DOHH2 (cell line): ENCODE measurements around the gene TMCO4.

Experiments used
- H3F3A ChIP-seq: fragments of 200-600 bp; sonication (generic), shearing (Covaris generic); 2 replicates; pipeline ENCODE4 v1.6.0; 2016; ENCODE audit warnings: antibody characterized with exemption, mild to moderate bottlenecking; ENCODE audit not compliant: control insufficient read depth, insufficient read depth
- H3K27ac ChIP-seq: fragments of 200-600 bp; sonication (generic); 2 replicates; pipeline ENCODE4 v1.5.1; 2014; ENCODE audit warnings: low read depth, mild to moderate bottlenecking, low read length, moderate library complexity
- H3K27me3 ChIP-seq: fragments of 200-600 bp; sonication (generic); 2 replicates; pipeline ENCODE4 v1.6.1; 2014; ENCODE audit warnings: mild to moderate bottlenecking, low read length, mixed read lengths; ENCODE audit not compliant: control insufficient read depth
- H3K36me3 ChIP-seq: fragments of 200-600 bp; sonication (generic); 2 replicates; pipeline ENCODE4 v1.6.1; 2014; ENCODE audit warnings: mild to moderate bottlenecking, low read length, moderate library complexity, mixed read lengths; ENCODE audit not compliant: control insufficient read depth
- H3K4me1 ChIP-seq: fragments of 200-600 bp; sonication (generic); 2 replicates; pipeline ENCODE4 v1.6.1; 2014; ENCODE audit warnings: mild to moderate bottlenecking, low read length, mixed read lengths; ENCODE audit not compliant: control insufficient read depth
- H3K4me2 ChIP-seq: fragments of 200-600 bp; sonication (generic); 2 replicates; pipeline ENCODE4 v1.6.0; 2014; ENCODE audit warnings: mild to moderate bottlenecking, low read length, moderate library complexity
- H3K4me3 ChIP-seq: fragments of 200-600 bp; sonication (generic); 2 replicates; pipeline ENCODE4 v1.5.1; 2014; ENCODE audit warnings: mild to moderate bottlenecking, low read length, mixed read lengths
- H3K79me2 ChIP-seq: fragments of 200-600 bp; sonication (generic); 2 replicates; pipeline ENCODE4 v1.6.1; 2014; ENCODE audit warnings: mild to moderate bottlenecking, low read length, mixed read lengths; ENCODE audit not compliant: control insufficient read depth
- H3K9me2 ChIP-seq: fragments of 200-600 bp; sonication (generic); replicated peaks from 2 replicates; pipeline ENCODE4 v1.6.1; 2014; ENCODE audit warnings: mild to moderate bottlenecking, low read length, mixed read lengths; ENCODE audit not compliant: control insufficient read depth
- H3K9me3 ChIP-seq: fragments of 200-600 bp; sonication (generic); 2 replicates; pipeline ENCODE4 v1.6.1; 2014; ENCODE audit warnings: antibody characterized with exemption, low read length, mixed read lengths; ENCODE audit not compliant: control insufficient read depth, insufficient read depth
- H4K20me1 ChIP-seq: fragments of 200-600 bp; sonication (generic); 2 replicates; pipeline ENCODE4 v1.6.0; 2014; ENCODE audit warnings: low read depth, mild to moderate bottlenecking, antibody characterized with exemption, low read length, moderate library complexity; ENCODE audit not compliant: control insufficient read depth, insufficient read depth
- EZH2phosphoT487 ChIP-seq: fragments of 200-600 bp; sonication (generic); IDR thresholded peaks from 2 replicates; pipeline ENCODE4 v1.6.1; 2017; ENCODE audit warnings: borderline replicate concordance, mild to moderate bottlenecking, antibody characterized with exemption, low read length, moderate library complexity, mixed read lengths
- TF ChIP-seq, protein P1 (sequence below): fragments of 200-600 bp; sonication (generic); IDR thresholded peaks from one replicate; pipeline ENCODE4 v1.5.1; 2014; ENCODE audit warnings: antibody characterized with exemption, mild to moderate bottlenecking, low read depth, low read length; ENCODE audit not compliant: poor library complexity, severe bottlenecking

TMCO4 gene

DNA sequence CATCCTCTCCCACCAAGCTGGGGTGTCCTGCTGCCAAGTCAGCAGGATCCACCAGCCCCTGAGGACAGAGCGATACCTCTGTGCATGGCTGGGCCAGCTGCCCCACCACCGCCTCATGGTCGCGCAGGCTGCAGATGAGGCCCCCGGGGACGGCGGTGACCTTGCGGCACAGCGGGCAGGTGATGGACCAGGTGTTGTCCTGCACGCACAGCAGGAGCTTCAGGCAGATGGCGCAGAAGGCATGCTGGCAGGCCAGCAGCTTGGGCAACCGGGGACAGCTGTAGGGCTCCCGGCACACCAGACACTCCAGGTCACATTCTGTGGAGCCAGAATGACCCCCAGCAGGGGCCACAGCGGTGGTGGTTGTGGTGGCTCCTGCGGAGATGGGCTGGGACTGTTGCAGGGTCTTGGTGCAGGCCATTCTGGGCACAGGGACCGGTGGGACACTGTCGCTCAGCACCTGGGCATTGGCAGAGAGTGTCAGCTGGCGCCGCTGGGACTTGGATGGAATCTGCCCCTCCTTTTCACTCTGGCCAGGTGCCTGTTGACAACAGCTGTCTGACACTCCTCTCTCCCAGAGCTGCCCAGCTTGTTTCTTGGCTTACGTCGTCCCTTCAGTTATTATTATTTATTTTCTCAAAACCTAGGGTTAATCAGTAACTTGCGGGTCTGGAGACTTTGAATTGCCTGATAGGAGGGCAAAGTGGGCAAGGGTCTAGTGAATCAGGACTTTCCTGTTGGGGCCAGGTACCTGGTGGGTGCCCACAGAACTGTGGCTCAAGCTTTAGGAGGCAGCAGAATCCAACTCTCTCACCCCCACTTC, 15.2 kb upstream of the TMCO4 start, which contains the start of gene RNF186:
Gene RNF186, minus strand, starts transcription at position 603 of the 823 bp plus-strand sequence. Its CDS starts 182 bp downstream, at position 421.
- no peaks in the 10 kb centered on the region for H3K36me3 ChIP-seq
- no peaks in the 10 kb centered on the region for H4K20me1 ChIP-seq
- H3K4me2 ChIP-seq: no peak within 1 kb of the TSS
- H3K9me3 ChIP-seq: no peaks in the 10 kb centered on the region
- H3K27ac ChIP-seq: no peak within 1 kb of the TSS
- no peaks in the 10 kb centered on the region for H3F3A ChIP-seq
- no peaks in the 10 kb centered on the region for H3K27me3 ChIP-seq
- no peaks in the 10 kb centered on the region for H3K79me2 ChIP-seq
- no peaks in the 10 kb centered on the region for H3K4me1 ChIP-seq
- no peak for TF ChIP-seq EZH2phosphoT487
- TF ChIP-seq, protein P1, sequence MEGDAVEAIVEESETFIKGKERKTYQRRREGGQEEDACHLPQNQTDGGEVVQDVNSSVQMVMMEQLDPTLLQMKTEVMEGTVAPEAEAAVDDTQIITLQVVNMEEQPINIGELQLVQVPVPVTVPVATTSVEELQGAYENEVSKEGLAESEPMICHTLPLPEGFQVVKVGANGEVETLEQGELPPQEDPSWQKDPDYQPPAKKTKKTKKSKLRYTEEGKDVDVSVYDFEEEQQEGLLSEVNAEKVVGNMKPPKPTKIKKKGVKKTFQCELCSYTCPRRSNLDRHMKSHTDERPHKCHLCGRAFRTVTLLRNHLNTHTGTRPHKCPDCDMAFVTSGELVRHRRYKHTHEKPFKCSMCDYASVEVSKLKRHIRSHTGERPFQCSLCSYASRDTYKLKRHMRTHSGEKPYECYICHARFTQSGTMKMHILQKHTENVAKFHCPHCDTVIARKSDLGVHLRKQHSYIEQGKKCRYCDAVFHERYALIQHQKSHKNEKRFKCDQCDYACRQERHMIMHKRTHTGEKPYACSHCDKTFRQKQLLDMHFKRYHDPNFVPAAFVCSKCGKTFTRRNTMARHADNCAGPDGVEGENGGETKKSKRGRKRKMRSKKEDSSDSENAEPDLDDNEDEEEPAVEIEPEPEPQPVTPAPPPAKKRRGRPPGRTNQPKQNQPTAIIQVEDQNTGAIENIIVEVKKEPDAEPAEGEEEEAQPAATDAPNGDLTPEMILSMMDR: no peak
- no peak within 1 kb of the TSS for H3K4me3 ChIP-seq
- H3K9me2 ChIP-seq: no peaks in the 10 kb centered on the region

DNA sequence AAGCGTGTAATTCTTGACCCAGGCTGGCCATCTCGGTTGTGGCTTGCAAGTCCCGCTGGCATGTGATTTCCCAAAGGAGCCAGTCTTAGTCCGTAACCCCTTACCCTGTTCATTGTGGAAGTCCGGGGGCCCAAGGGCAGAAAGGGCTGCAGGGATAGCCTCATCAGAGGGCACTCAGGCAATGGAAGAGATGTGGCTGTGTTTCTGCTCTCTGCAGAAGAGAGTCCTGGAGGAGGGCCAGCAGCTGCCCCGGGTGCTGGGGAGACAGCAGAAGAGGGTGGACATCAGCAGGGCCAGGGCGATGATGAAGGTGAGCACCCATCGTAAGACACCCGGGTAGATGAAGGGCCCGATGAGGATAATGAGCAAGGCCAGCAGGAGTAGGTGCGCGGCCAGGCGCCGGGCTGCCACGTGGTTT, 14.5 kb upstream of the TMCO4 start:
- no peaks in the 10 kb centered on the region for H3F3A ChIP-seq

DNA sequence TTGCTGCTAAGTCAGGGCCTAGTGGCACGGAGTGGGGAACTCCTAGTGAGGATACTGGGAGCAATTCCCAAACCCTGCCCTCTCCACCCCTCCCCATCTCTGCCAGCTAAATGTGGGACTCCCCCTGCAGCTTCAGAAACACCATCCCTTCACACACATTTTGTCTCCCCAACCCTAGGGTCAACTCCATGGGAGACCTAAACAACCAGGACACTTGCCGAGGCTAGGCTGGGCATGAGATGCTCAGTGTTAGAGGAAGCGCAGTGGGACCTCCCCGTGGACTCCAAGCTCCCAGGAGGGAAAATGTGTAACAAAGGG, 13.9 kb upstream of the TMCO4 start:
- TF ChIP-seq EZH2phosphoT487: no peak
- TF ChIP-seq, protein P1: no peak
- no peaks in the 10 kb centered on the region for H3K27me3 ChIP-seq

More for the DNA sequence above, 14.5 kb upstream of the TMCO4 start:
- Histone ChIP-seq H3K4me2 (no peak overlapping the region), H4K20me1 (no peaks in the 10 kb centered on the region), H3K27me3 (no peaks in the 10 kb centered on the region), H3K36me3 (no peaks in the 10 kb centered on the region), H3K4me3 (no peak overlapping the region), H3K4me1 (no peaks in the 10 kb centered on the region), H3K79me2 (no peaks in the 10 kb centered on the region), H3K9me2 (no peaks in the 10 kb centered on the region), H3K27ac (no peak overlapping the region), H3K9me3 (no peaks in the 10 kb centered on the region)
- no peak for TF ChIP-seq EZH2phosphoT487
- TF ChIP-seq, protein P1: no peak

More for the DNA sequence above, 13.9 kb upstream of the TMCO4 start:
- Histone ChIP-seq H3K27ac (no peak overlapping the region), H3K36me3 (no peaks in the 10 kb centered on the region), H4K20me1 (no peaks in the 10 kb centered on the region), H3K79me2 (no peaks in the 10 kb centered on the region), H3K9me3 (no peaks in the 10 kb centered on the region), H3K9me2 (no peaks in the 10 kb centered on the region), H3F3A (no peaks in the 10 kb centered on the region), H3K4me2 (no peak overlapping the region), H3K4me3 (no peak overlapping the region), H3K4me1 (no peaks in the 10 kb centered on the region)
